ENCODE results near the gene OR51B5. TPM values are rescaled to one million over a fixed set of nuclear protein-coding genes. Genes with fewer than 3 reads are reported as not detected.

OR51B5 gene
- polyA plus RNA-seq (2013, experiment 1 of 2) = 0.08 TPM
- not detected for polyA plus RNA-seq (2013, experiment 2 of 2)

GRCh38 chr11:5343474-5344335 is at the start of gene OR51B5:
OR51B5 (minus strand) TSS chr11:5343524; CDS start chr11:5343524, 0 bp downstream.
- no peak within 1 kb of the TSS for H4K8ac ChIP-seq (ENCODE audit: low read depth, low read length)
- H3K4me3 ChIP-seq (ENCODE audit: low read length) = no peak within 1 kb of the TSS
- no peak within 1 kb of the TSS for H2BK15ac ChIP-seq (replicated peaks; ENCODE audit: low read depth)
- no peak within 1 kb of the TSS for H3K4ac ChIP-seq (ENCODE audit: low read depth, low read length)
- no peak within 1 kb of the TSS for H4K5ac ChIP-seq (ENCODE audit: low read length)
- H2BK5ac ChIP-seq (ENCODE audit: low read length) = no peak within 1 kb of the TSS
- no peak within 1 kb of the TSS for H3K27ac ChIP-seq (ENCODE audit: low read depth, low read length)
- no peak within 1 kb of the TSS for H3K23ac ChIP-seq (ENCODE audit: low read length)
- H2BK120ac ChIP-seq (ENCODE audit: low read depth, low read length) = no peak within 1 kb of the TSS
- no peak within 1 kb of the TSS for H3K18ac ChIP-seq (ENCODE audit: low read length)
- no CpG with 5 or more reads among the region's 6 CpGs for WGBS (ENCODE audit: extremely low coverage, insufficient coverage, low lambda C conversion rate)
- peak; percentile 12 for DNase-seq
- H3K36me3 ChIP-seq (ENCODE audit: control insufficient read depth, insufficient read depth, low read length) = no peaks in the 10 kb centered on the region
- H3K4me1 ChIP-seq (ENCODE audit: control insufficient read depth, low read depth, low read length) = peaks cover 3% of the 10 kb centered on the region
- H2AK5ac ChIP-seq (ENCODE audit: low read length) = no peak within 1 kb of the TSS
- H3K56ac ChIP-seq (ENCODE audit: low read length) = no peak within 1 kb of the TSS
- no peak within 1 kb of the TSS for H3K4me2 ChIP-seq (ENCODE audit: low read length)
- H3K9ac ChIP-seq (ENCODE audit: low read length) = no peak within 1 kb of the TSS
- no peaks in the 10 kb centered on the region for H3K79me2 ChIP-seq (ENCODE audit: control insufficient read depth, insufficient read depth, low read length)
- no peaks in the 10 kb centered on the region for H3K27me3 ChIP-seq (ENCODE audit: insufficient read depth, low read length, poor library complexity)
- no peaks in the 10 kb centered on the region for H3K79me1 ChIP-seq (ENCODE audit: low read length)

GRCh38 chr11:5390210-5390609 is 46.9 kb upstream of the OR51B5 start:
- H3K79me2 ChIP-seq (ENCODE audit: control insufficient read depth, insufficient read depth, low read length) = no peaks in the 10 kb centered on the region
- no peak overlapping the region for H2BK120ac ChIP-seq (ENCODE audit: low read depth, low read length)
- no peak for DNase-seq

GRCh38 chr11:5384335-5384734 is 41.0 kb upstream of the OR51B5 start:
- H3K4me3 ChIP-seq (ENCODE audit: low read length) = no peak overlapping the region
- H4K8ac ChIP-seq (ENCODE audit: low read depth, low read length) = no peak overlapping the region
- no peak overlapping the region for H3K27ac ChIP-seq (ENCODE audit: low read depth, low read length)
- no peak overlapping the region for H3K4me2 ChIP-seq (ENCODE audit: low read length)
- H2BK5ac ChIP-seq (ENCODE audit: low read length) = no peak overlapping the region
- no peak overlapping the region for H3K56ac ChIP-seq (ENCODE audit: low read length)
- DNase-seq = peak; percentile 34
- peak overlapping the region; percentile 88 for H2BK15ac ChIP-seq (replicated peaks; ENCODE audit: low read depth)
- H4K5ac ChIP-seq (ENCODE audit: low read length) = no peak overlapping the region
- H3K27me3 ChIP-seq (ENCODE audit: insufficient read depth, low read length, poor library complexity) = no peaks in the 10 kb centered on the region
- peak overlapping the region; percentile 31 for H3K4ac ChIP-seq (ENCODE audit: low read depth, low read length)
- no peak overlapping the region for H2AK5ac ChIP-seq (ENCODE audit: low read length)
- no peak overlapping the region for H3K18ac ChIP-seq (ENCODE audit: low read length)
- no peak overlapping the region for H3K23ac ChIP-seq (ENCODE audit: low read length)
- no peaks in the 10 kb centered on the region for H3K79me2 ChIP-seq (ENCODE audit: control insufficient read depth, insufficient read depth, low read length)
- WGBS (ENCODE audit: extremely low coverage, insufficient coverage, low lambda C conversion rate) = no CpG with 5 or more reads among the region's 2 CpGs
- no peaks in the 10 kb centered on the region for H3K36me3 ChIP-seq (ENCODE audit: control insufficient read depth, insufficient read depth, low read length)
- no peak overlapping the region for H3K9ac ChIP-seq (ENCODE audit: low read length)
- no peak overlapping the region for H2BK120ac ChIP-seq (ENCODE audit: low read depth, low read length)
- H3K79me1 ChIP-seq (ENCODE audit: low read length) = no peaks in the 10 kb centered on the region
- no peaks in the 10 kb centered on the region for H3K4me1 ChIP-seq (ENCODE audit: control insufficient read depth, low read depth, low read length)

More at GRCh38 chr11:5390210-5390609, 46.9 kb upstream of the OR51B5 start:
- WGBS (ENCODE audit: extremely low coverage, insufficient coverage, low lambda C conversion rate) = no CpG with 5 or more reads among the region's 2 CpGs
- Histone ChIP-seq H3K36me3 (ENCODE audit: control insufficient read depth, insufficient read depth, low read length) (no peaks in the 10 kb centered on the region), H3K4ac (ENCODE audit: low read depth, low read length) (no peak overlapping the region), H2BK5ac (ENCODE audit: low read length) (no peak overlapping the region), H2AK5ac (ENCODE audit: low read length) (no peak overlapping the region), H4K5ac (ENCODE audit: low read length) (no peak overlapping the region), H3K27me3 (ENCODE audit: insufficient read depth, low read length, poor library complexity) (no peaks in the 10 kb centered on the region), H2BK15ac (replicated peaks; ENCODE audit: low read depth) (no peak overlapping the region), H3K23ac (ENCODE audit: low read length) (no peak overlapping the region), H3K9ac (ENCODE audit: low read length) (no peak overlapping the region), H3K27ac (ENCODE audit: low read depth, low read length) (no peak overlapping the region), H3K4me3 (ENCODE audit: low read length) (no peak overlapping the region), H4K8ac (ENCODE audit: low read depth, low read length) (no peak overlapping the region), H3K79me1 (ENCODE audit: low read length) (no peaks in the 10 kb centered on the region), H3K56ac (ENCODE audit: low read length) (no peak overlapping the region), H3K18ac (ENCODE audit: low read length) (no peak overlapping the region), H3K4me1 (ENCODE audit: control insufficient read depth, low read depth, low read length) (no peaks in the 10 kb centered on the region), H3K4me2 (ENCODE audit: low read length) (no peak overlapping the region)

GRCh38 chr11:5383576-5383975 is 40.3 kb upstream of the OR51B5 start, which contains the start of gene OR51M1:
OR51M1 (plus strand) TSS chr11:5383812; CDS start chr11:5389399, 5,587 bp downstream.
- Histone ChIP-seq H3K18ac (ENCODE audit: low read length) (no peak within 1 kb of the TSS), H3K4me1 (ENCODE audit: control insufficient read depth, low read depth, low read length) (no peaks in the 10 kb centered on the region), H3K36me3 (ENCODE audit: control insufficient read depth, insufficient read depth, low read length) (no peaks in the 10 kb centered on the region), H2BK120ac (ENCODE audit: low read depth, low read length) (no peak within 1 kb of the TSS), H3K56ac (ENCODE audit: low read length) (no peak within 1 kb of the TSS), H3K79me2 (ENCODE audit: control insufficient read depth, insufficient read depth, low read length) (no peaks in the 10 kb centered on the region), H3K4me2 (ENCODE audit: low read length) (no peak within 1 kb of the TSS), H3K27me3 (ENCODE audit: insufficient read depth, low read length, poor library complexity) (no peaks in the 10 kb centered on the region), H3K23ac (ENCODE audit: low read length) (no peak within 1 kb of the TSS), H2BK5ac (ENCODE audit: low read length) (no peak within 1 kb of the TSS), H3K79me1 (ENCODE audit: low read length) (no peaks in the 10 kb centered on the region), H4K8ac (ENCODE audit: low read depth, low read length) (no peak within 1 kb of the TSS), H3K27ac (ENCODE audit: low read depth, low read length) (no peak within 1 kb of the TSS), H3K4me3 (ENCODE audit: low read length) (no peak within 1 kb of the TSS), H4K5ac (ENCODE audit: low read length) (no peak within 1 kb of the TSS), H2AK5ac (ENCODE audit: low read length) (no peak within 1 kb of the TSS), H2BK15ac (replicated peaks; ENCODE audit: low read depth) (peak within 1 kb of the TSS; percentile 88), H3K9ac (ENCODE audit: low read length) (no peak within 1 kb of the TSS), H3K4ac (ENCODE audit: low read depth, low read length) (peak within 1 kb of the TSS; percentile 31)
- no CpG with 5 or more reads among the region's 1 CpG for WGBS (ENCODE audit: extremely low coverage, insufficient coverage, low lambda C conversion rate)
- DNase-seq = peak; percentile 66

GRCh38 chr11:5380740-5381342 is 37.5 kb upstream of the OR51B5 start:
- no peaks in the 10 kb centered on the region for H3K36me3 ChIP-seq (ENCODE audit: control insufficient read depth, insufficient read depth, low read length)
- H4K5ac ChIP-seq (ENCODE audit: low read length) = no peak overlapping the region
- no peaks in the 10 kb centered on the region for H3K4me1 ChIP-seq (ENCODE audit: control insufficient read depth, low read depth, low read length)
- no peak overlapping the region for H3K4ac ChIP-seq (ENCODE audit: low read depth, low read length)
- no peak overlapping the region for H2AK5ac ChIP-seq (ENCODE audit: low read length)
- H3K27me3 ChIP-seq (ENCODE audit: insufficient read depth, low read length, poor library complexity) = no peaks in the 10 kb centered on the region
- WGBS (ENCODE audit: extremely low coverage, insufficient coverage, low lambda C conversion rate) = no CpG with 5 or more reads among the region's 4 CpGs
- H3K27ac ChIP-seq (ENCODE audit: low read depth, low read length) = no peak overlapping the region
- H3K79me2 ChIP-seq (ENCODE audit: control insufficient read depth, insufficient read depth, low read length) = no peaks in the 10 kb centered on the region
- no peak overlapping the region for H3K4me2 ChIP-seq (ENCODE audit: low read length)
- no peak overlapping the region for H2BK120ac ChIP-seq (ENCODE audit: low read depth, low read length)
- no peak overlapping the region for H3K18ac ChIP-seq (ENCODE audit: low read length)
- no peak overlapping the region for H4K8ac ChIP-seq (ENCODE audit: low read depth, low read length)
- no peak overlapping the region for H3K4me3 ChIP-seq (ENCODE audit: low read length)
- no peak overlapping the region for H3K9ac ChIP-seq (ENCODE audit: low read length)
- H3K56ac ChIP-seq (ENCODE audit: low read length) = no peak overlapping the region
- H3K79me1 ChIP-seq (ENCODE audit: low read length) = no peaks in the 10 kb centered on the region
- H3K23ac ChIP-seq (ENCODE audit: low read length) = no peak overlapping the region
- no peak overlapping the region for H2BK15ac ChIP-seq (replicated peaks; ENCODE audit: low read depth)
- no peak overlapping the region for H2BK5ac ChIP-seq (ENCODE audit: low read length)
- DNase-seq = peak; percentile 86
